Inferior parietal cortex (tissue), 1 donor: ENCODE data around the gene PRKCE.

ENCODE experiments used
- DNase-seq: peaks from one replicate; pipeline ENCODE4 v3.0.0-alpha.2; 2016; ENCODE audit errors: extremely low spot score

The PRKCE gene

DNA sequence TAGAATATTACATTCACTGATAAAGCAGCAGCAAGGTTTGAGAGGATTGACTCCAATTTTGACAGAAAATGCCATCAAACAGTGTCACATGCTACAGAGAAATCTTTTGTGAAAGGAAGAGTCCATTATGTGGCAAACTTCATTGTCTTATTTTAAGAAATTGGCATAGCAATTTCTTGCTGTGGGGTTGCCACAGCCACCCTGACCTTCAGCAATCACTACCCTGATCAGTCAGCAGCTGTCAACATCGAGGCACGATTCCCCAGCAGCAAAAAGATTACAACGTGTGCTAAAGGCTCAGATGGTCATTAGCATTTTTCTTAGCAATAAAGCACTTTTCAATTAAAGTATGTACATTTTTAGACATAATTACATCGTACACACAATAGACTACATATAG lies 74.7 kb downstream of the PRKCE start:
- no peak for DNase-seq

- DNase-seq: no peak
Measured at GRCh38 chr2:45728458-45728942, 77.0 kb downstream of the PRKCE start.

- DNase-seq: no peak
Measured at GRCh38 chr2:45729753-45730512, 78.5 kb downstream of the PRKCE start.

- DNase-seq: no peak
Measured at GRCh38 chr2:45731141-45731540, 79.7 kb downstream of the PRKCE start.

DNA sequence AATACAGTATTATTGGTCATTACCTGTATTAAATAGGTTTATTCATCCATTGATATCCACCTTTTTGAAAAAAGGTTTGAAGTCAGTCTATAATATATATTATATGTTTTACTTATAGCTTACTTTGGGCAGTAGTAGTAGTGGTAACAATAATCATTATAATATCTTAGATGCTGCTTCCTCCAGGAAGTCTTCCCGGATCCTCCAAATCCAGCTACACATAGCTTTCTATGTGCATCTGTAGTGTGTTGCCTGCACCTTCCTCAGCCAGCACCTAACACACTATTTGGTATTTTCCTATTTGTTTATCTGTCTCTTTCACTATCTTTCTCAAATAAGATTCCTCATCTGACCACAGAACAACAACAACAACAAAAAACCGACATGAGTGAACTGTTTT lies 81.0 kb downstream of the PRKCE start:
- no peak for DNase-seq

DNA sequence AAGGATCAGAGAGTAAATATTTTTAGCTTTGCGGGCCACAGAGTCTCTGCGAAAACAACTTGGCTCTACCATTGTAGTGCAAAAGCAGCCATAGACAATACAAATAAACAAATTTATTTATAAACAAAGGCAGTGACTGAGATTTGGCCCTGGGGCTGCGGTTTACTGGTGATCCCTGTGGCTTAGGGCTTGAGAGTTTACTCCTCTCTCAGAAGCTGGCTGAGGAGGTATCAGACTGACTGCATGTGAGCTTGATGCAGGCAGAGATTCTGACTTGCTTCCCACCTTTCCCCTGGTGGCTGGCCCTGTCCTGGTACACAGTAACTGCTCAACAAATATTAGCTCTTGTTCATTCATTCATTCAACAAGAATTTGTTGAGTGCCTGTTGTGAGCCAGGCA lies 81.5 kb downstream of the PRKCE start:
- no peak for DNase-seq

DNA sequence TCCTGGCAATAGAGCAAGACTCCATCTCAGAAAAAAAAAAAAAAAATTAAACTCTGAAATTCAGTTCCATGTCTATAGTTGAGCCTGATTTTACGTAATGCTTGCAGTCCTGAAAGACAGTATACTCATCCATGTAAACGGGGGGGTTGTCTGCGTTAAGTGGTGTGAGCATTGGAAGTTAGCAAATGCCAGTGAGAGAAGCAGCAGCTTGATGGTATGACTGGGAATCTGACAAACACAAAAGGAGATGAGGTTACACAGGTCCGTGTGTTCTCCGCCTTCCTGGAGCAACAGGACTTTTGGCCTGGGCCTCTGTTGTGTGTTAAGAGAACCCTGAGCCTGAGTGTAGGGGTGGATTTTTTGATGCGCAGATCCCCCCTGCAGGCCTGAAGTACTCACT lies 82.9 kb downstream of the PRKCE start:
- no peak for DNase-seq

DNA sequence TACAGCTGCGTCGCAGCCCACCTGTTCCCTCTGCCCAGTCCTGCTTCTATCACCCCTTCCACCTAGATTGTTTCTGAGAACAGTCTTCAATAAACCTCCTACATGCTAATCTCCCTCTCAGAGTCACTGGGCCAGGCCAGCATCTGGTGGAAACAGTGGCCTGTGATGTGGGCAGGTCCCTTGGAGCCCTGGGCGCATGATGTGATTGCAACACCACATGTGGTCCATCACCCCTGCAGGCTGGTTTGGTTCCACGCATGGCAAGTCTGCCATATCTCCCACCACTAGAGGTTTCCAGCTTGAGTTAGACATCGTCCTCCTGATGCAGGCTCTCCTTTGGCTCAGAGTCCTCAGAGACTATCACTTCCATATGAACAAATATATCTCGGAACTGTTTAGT lies 83.5 kb downstream of the PRKCE start:
- DNase-seq: no peak

DNA sequence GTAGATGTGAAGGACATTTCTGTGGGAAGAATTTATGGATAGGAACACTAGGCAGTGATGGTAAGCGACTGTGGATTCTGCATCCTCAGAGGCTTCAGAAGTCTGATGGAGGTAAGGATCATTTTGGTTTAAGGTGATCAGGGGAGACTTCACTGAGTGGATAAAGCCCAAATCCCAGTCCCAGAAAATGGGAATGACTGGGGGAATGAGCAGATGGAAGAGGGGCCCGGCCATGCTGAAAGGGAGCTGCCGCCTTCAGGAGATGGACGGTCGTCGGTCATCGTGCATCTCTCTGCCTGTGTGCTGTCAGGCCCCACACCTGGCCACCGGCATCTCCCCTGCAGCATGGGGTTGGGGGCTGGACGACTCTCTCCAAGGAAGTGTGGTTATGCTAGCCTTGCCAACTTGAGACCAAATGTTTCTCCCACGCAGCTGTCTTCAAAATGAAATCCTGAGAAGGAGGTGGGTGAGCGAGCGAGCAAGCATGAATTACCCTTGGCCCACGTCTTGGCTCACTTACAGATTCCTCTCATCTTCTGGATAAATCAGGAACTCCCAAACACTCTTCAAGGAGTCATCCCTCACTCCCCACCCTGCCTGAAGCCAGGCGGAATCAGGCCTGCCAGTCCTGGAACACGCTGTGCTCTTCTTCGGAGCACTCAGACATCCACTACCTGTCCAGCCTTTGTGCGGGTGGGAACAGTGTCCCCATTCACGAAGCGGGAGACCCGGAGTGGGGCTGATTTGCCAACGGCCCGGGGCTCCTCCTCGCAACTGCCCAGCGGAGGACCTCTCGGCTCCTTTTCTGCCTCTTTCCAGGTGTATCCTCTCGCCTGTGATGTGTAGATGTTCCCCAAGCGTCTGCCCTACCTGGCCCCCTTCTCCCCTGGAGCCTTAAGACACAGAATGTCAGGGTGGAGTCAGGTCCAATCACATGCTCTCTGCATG lies 85.6 kb downstream of the PRKCE start:
- DNase-seq: peak; percentile 68

- DNase-seq: no peak
Measured at GRCh38 chr2:45739796-45740485, 88.5 kb downstream of the PRKCE start.

GRCh38 chr2:45741161-45741850 lies 89.8 kb downstream of the PRKCE start:
- DNase-seq: no peak

GRCh38 chr2:45743531-45744396 lies 92.3 kb downstream of the PRKCE start:
- DNase-seq: no peak

GRCh38 chr2:45745231-45745630 lies 93.8 kb downstream of the PRKCE start:
- no peak for DNase-seq

DNA sequence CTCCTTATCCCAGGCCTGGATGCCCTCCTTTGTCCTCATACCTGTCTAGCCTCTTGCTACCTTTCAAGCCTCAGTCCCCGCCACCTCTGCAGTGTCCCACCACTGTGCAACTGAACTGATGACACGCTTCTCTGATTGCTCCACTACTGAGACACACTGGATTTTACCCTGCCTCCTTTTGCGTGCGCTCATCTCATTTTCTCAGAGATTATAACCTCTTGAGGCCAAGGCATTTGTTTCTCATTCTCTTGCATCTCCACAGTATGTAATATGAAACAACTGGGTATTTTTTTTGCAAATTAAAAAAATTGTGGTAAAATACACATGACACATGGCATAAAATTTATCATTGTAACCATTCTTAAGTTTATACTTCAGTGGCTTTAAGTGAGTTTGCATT lies 95.4 kb downstream of the PRKCE start:
- no peak for DNase-seq

- DNase-seq: no peak
Measured at GRCh38 chr2:45747363-45747762, 95.9 kb downstream of the PRKCE start.

- DNase-seq: no peak
Measured at GRCh38 chr2:45748239-45748638, 96.8 kb downstream of the PRKCE start.

GRCh38 chr2:45750001-45750400 lies 98.5 kb downstream of the PRKCE start:
- no peak for DNase-seq

DNA sequence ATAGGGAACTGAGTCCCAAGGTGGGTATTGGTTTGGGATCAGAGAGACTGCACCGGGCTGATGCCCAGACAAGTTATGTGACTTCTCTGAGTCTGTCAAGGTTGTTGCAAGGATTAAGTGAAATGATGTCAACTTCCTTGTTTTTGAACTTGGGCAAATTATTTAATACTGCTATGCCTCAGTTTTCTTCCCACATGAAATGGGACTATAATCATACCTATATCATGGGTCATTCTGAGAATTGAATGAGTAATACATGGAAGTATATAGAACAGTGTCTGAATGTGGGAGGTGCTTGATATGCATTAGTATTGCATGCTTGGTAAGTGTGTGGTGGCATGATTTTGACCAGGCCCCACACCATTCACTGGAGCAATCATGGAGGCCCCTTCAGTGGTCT lies 99.0 kb downstream of the PRKCE start:
- DNase-seq: no peak

DNA sequence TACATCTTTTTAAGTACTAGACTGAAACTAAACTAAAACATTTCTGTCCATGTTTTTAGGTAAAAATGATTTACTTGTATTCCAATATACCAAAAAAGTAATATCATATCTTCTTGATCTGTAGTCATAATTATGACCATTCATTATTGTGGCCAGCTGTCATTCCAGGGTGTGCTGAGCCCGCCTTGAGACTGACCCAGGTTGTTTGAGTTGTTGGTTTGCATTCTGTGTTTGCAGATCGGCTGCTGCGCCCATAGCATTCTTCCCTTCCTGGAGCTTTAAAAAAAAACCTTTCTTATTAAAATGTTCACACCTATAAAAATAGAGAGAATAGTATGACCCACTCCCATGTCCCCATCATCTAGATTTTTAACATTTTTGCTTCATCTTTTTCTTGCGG lies 101.9 kb downstream of the PRKCE start:
- DNase-seq: no peak

DNA sequence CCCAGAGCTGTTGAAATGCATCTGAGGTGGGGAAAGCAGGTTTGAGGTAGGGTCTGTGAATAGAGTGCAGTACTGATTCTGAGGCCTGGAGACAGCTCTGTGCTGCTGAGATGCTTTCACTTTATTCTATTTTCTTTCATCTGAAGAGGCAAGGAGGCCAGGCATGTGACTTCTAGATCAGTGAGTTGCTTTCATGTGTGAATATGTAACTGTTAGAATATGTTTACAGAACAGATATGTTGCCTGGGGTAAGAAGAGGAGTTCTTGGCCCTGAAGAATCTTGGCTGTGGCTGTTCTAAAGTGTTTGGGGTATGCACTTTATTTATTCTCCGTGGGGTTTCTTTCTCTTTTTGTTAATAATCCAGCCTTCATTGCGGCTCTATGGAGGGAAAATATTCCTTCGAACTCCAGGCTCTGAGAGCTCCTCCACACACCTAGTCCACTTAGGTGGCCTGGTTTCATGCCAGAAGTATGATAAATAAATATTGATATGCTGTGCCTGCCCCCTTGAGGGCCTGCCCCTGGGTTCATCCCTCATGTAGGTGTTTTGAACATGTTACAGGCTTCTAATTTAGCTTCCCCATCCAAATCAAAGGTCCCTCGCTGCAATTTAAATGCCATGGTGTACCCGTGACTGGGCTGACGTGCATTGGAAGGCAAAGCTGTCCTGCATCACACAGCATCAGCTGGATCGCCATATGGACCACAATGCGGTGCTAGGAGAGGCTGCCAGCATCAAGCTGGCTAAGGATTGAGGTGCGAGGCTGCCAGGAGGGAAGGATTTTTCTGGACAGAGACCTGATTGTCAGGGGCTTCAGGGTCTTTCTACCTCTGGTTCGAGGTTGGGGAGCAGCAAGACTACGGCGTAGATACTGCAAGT lies 102.9 kb downstream of the PRKCE start:
- no peak for DNase-seq
